Cardiac muscle cell (in vitro differentiated cells and primary cell): ENCODE results near the gene MRTFA. TPM values are rescaled to one million over a fixed set of nuclear protein-coding genes. Genes with fewer than 3 reads are reported as not detected.

Source experiments
- DNase-seq, 2 donors: peaks; one replicate each; pipeline versions ENCODE4 v3.0.0 to v3.0.0-alpha.2; 2010 to 2017; ENCODE audit warnings: low read depth in 1 of 2, low spot score in 1 of 2
- H3K27ac ChIP-seq: fragments of 200-600 bp; sonication (generic); 2 replicates; pipeline ENCODE4 v1.5.1; 2016
- H3K27me3 ChIP-seq: fragments of 200-600 bp; sonication (generic); 2 replicates; pipeline ENCODE4 v1.6.0; 2016; ENCODE audit warnings: control low read depth
- H3K36me3 ChIP-seq: fragments of 200-600 bp; sonication (generic); 2 replicates; pipeline ENCODE4 v1.5.1; 2016; ENCODE audit warnings: control low read depth
- H3K4me1 ChIP-seq: fragments of 200-600 bp; sonication (generic); 2 replicates; pipeline ENCODE4 v1.8.1; 2017; ENCODE audit warnings: low read depth, mild to moderate bottlenecking, mixed run types
- H3K4me3 ChIP-seq: fragments of 200-600 bp; sonication (generic); 2 replicates; pipeline ENCODE4 v1.5.1; 2016; ENCODE audit warnings: mild to moderate bottlenecking
- H3K9me3 ChIP-seq: fragments of 200-600 bp; sonication (generic); 2 replicates; pipeline ENCODE4 v1.5.1; 2017; ENCODE audit warnings: low read depth, mild to moderate bottlenecking, control low read depth
- CTCF ChIP-seq: IDR thresholded peaks from 2 replicates; pipeline ENCODE4 v1.5.1; 2012; ENCODE audit warnings: low read depth, mild to moderate bottlenecking, low read length
- polyA plus RNA-seq: library from polyadenylated mRNA; unstranded; fragments of >200 nt; fragmentation: Nextera tagmentation; extraction: Ambion mirVana; gene quantifications from 2 replicates; pipeline ENCODE4 v1.2.1, GENCODE V29; 2016
- total RNA-seq: library from RNA; depleted of rRNA; stranded (reverse); fragments of >200 nt; gene quantifications from 2 replicates; pipeline ENCODE4 v1.2.3, GENCODE V29; 2016

MRTFA gene
- total and polyA plus RNA-seq, 2 experiments from 2014 or later = 32.6 to 116 TPM

GRCh38 chr22:40411506-40411861 is 225.0 kb downstream of the MRTFA start:
- no peak for TF ChIP-seq CTCF

GRCh38 chr22:40410731-40411505 is 225.6 kb downstream of the MRTFA start:
- Histone ChIP-seq H3K4me3 (no peak overlapping the region), H3K4me1 (no peaks in the 10 kb centered on the region), H3K27me3 (no peaks in the 10 kb centered on the region), H3K27ac (no peak overlapping the region), H3K9me3 (no peaks in the 10 kb centered on the region), H3K36me3 (peaks cover 13% of the 10 kb centered on the region)
- TF ChIP-seq CTCF = no peak
- DNase-seq = no peak

More at GRCh38 chr22:40411506-40411861, 225.0 kb downstream of the MRTFA start:
- no peaks in the 10 kb centered on the region for H3K4me1 ChIP-seq
- no peak overlapping the region for H3K27ac ChIP-seq
- H3K27me3 ChIP-seq = no peaks in the 10 kb centered on the region
- DNase-seq = no peak
- no peak overlapping the region for H3K4me3 ChIP-seq
- H3K9me3 ChIP-seq = no peaks in the 10 kb centered on the region
- peaks cover 14% of the 10 kb centered on the region for H3K36me3 ChIP-seq

GRCh38 chr22:40410272-40410671 is 226.2 kb downstream of the MRTFA start:
- no peak for TF ChIP-seq CTCF
- Histone ChIP-seq H3K27ac (peak overlapping the region; percentile 60), H3K27me3 (no peaks in the 10 kb centered on the region), H3K9me3 (no peaks in the 10 kb centered on the region), H3K4me3 (no peak overlapping the region), H3K4me1 (no peaks in the 10 kb centered on the region), H3K36me3 (peaks cover 13% of the 10 kb centered on the region)
- no peak for DNase-seq

DNA sequence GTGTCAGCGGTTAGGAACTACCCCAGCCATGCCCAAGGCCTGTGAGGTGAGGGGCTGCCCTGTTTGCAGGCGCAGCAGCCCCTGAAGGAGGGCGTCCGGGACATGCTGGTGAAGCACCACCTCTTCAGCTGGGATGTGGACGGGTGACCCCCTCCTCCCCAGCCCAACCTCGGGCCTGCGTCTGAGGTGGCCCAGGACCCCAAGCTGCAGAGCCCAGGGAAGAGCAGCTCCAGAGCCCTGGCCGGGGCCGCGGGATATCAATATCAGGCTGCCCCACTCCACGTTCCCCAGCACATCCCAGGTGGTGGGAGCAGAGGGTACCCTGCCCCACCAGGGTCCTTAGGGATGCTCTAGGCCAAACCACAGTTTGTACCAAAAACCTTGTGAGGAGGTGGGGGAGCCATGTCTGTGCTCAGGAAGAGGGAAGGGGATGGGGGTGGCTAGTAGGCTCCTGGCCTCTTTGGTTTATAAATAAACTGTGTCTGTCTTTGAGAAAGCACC is 226.9 kb downstream of the MRTFA start:
- no peak for DNase-seq
- no peak overlapping the region for H3K4me3 ChIP-seq
- H3K36me3 ChIP-seq = peaks cover 13% of the 10 kb centered on the region
- no peaks in the 10 kb centered on the region for H3K27me3 ChIP-seq
- no peaks in the 10 kb centered on the region for H3K4me1 ChIP-seq
- H3K27ac ChIP-seq = peak overlapping the region; percentile 60
- TF ChIP-seq CTCF = no peak
- no peaks in the 10 kb centered on the region for H3K9me3 ChIP-seq

DNA sequence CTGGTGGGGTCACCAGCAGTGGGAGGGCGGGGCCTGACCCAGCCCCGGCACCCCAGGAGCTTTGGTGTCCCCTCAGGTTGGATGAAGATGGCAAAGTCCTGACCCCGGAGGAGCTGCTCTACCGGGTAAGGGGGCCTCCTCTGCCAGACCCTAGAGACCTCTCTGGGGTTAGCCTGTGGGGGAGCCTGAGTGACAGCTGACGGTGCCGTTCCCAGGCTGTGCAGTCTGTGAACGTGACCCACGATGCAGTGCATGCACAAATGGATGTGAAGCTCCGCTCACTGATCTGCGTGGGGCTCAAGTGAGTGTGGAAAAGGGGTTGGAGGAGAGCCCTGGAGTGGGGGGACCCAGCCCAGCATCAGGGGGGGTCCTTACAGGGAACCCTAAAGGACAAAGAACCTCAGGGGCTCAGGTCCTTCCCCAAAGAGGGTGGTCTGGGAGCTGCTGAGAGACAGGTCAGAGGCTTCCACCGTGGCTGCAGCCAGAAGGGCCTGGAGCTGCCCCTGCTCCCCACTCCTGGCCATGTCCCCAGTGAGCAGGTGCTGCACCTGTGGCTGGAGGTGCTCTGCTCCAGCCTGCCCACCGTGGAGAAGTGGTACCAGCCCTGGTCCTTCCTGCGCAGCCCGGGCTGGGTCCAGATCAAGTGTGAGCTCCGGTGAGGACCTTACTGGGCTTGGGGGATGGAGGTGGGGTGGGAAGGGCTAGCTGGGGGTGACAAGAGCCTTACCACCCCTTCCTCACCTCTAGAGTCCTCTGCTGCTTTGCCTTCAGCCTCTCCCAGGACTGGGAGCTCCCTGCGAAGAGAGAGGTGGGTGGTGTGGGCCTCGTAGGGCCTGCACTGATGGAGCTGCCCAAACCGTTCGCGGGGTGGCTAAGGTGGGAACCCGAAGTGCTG is 227.6 kb downstream of the MRTFA start:
- no peaks in the 10 kb centered on the region for H3K27me3 ChIP-seq
- peak overlapping the region; percentile 60 for H3K27ac ChIP-seq
- no peak for DNase-seq
- no peaks in the 10 kb centered on the region for H3K9me3 ChIP-seq
- TF ChIP-seq CTCF = no peak
- H3K4me1 ChIP-seq = peaks cover 7% of the 10 kb centered on the region
- peaks cover 13% of the 10 kb centered on the region for H3K36me3 ChIP-seq
- no peak overlapping the region for H3K4me3 ChIP-seq
